Lower lobe of right lung (tissue), 2 donors: ENCODE data around the gene GXYLT2. TPM values are rescaled to one million over a fixed set of nuclear protein-coding genes. Genes with fewer than 3 reads are reported as not detected.

Experiments used
- ATAC-seq, 2 donors: fragments of 200-7000 bp; cut with Tn5 transposase; one replicate each; pipeline ENCODE4 v1.9.1; 2020 to 2022; ENCODE audit warnings: mild to moderate bottlenecking in 2 of 2, moderate library complexity in 2 of 2
- DNase-seq: peaks from one replicate; pipeline ENCODE4 v3.0.0-alpha.2; 2020
- H3K27ac ChIP-seq: fragments of 200-600 bp; one replicate; pipeline ENCODE4 v1.8.0; 2022
- H3K27me3 ChIP-seq: fragments of 200-600 bp; one replicate; pipeline ENCODE4 v1.8.0; 2022; ENCODE audit warnings: low read depth
- H3K36me3 ChIP-seq: fragments of 200-600 bp; one replicate; pipeline ENCODE4 v1.8.0; 2022; ENCODE audit warnings: mild to moderate bottlenecking
- H3K4me1 ChIP-seq: fragments of 200-600 bp; one replicate; pipeline ENCODE4 v1.8.0; 2022
- H3K4me3 ChIP-seq: fragments of 200-600 bp; one replicate; pipeline ENCODE4 v1.8.0; 2022; ENCODE audit warnings: mild to moderate bottlenecking
- H3K9me3 ChIP-seq: fragments of 200-600 bp; one replicate; pipeline ENCODE4 v1.8.0; 2022
- intact Hi-C: fragments of 100-400 bp; cut with DNase I; formaldehyde crosslinking; loops from one replicate; pipeline ENCODE4 v1.11.0; 2022
- total RNA-seq: library from RNA; stranded (reverse); fragmentation: NEBNext Ultra II Directional; extraction: Animal tissue kit (Norgen Biotek cat#: 25700); gene quantifications from one replicate; pipeline ENCODE4 v1.2.1, GENCODE V29; 2021
- TF ChIP-seq, protein P1 (sequence below): fragments of 200-600 bp; IDR thresholded peaks from one replicate; pipeline ENCODE4 v1.8.0; 2022; ENCODE audit warnings: antibody characterized with exemption, mild to moderate bottlenecking
- donor health status: DM: no; HTN: yes; CAD: no; lungs with severe emphysema.

GXYLT2 gene
- total RNA-seq, 1 donor from 2014 or later, result 6.7 TPM

DNA sequence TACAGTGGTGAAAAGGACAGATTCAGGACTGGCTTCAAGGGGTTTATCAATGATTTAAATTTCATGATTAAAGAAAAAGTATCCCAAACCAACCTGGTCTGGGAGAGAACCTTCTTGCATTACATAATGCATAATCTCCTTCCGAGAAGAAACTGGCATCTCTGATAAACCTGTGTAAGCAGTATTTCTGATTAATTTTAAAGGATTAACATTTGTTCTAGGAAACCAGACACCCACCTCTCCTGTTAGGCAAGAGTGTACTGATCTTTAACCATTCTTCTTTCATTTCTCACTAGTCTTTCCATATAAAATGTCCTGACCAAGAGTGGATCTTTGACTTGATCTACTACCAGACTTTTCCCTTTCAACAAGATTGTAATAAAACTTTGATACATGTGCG lies 85.9 kb downstream of the GXYLT2 start:
- no peak for DNase-seq
- no peak for ATAC-seq
- H3K36me3 ChIP-seq, result no peaks in the 10 kb centered on the region
- TF ChIP-seq, protein P1, sequence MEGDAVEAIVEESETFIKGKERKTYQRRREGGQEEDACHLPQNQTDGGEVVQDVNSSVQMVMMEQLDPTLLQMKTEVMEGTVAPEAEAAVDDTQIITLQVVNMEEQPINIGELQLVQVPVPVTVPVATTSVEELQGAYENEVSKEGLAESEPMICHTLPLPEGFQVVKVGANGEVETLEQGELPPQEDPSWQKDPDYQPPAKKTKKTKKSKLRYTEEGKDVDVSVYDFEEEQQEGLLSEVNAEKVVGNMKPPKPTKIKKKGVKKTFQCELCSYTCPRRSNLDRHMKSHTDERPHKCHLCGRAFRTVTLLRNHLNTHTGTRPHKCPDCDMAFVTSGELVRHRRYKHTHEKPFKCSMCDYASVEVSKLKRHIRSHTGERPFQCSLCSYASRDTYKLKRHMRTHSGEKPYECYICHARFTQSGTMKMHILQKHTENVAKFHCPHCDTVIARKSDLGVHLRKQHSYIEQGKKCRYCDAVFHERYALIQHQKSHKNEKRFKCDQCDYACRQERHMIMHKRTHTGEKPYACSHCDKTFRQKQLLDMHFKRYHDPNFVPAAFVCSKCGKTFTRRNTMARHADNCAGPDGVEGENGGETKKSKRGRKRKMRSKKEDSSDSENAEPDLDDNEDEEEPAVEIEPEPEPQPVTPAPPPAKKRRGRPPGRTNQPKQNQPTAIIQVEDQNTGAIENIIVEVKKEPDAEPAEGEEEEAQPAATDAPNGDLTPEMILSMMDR, result no peak
- H3K9me3 ChIP-seq, result no peaks in the 10 kb centered on the region
- no peaks in the 10 kb centered on the region for H3K4me1 ChIP-seq
- H3K27me3 ChIP-seq, result no peaks in the 10 kb centered on the region
- H3K27ac ChIP-seq, result no peak overlapping the region
- no peak overlapping the region for H3K4me3 ChIP-seq
- intact Hi-C loops, result no loop called here

DNA sequence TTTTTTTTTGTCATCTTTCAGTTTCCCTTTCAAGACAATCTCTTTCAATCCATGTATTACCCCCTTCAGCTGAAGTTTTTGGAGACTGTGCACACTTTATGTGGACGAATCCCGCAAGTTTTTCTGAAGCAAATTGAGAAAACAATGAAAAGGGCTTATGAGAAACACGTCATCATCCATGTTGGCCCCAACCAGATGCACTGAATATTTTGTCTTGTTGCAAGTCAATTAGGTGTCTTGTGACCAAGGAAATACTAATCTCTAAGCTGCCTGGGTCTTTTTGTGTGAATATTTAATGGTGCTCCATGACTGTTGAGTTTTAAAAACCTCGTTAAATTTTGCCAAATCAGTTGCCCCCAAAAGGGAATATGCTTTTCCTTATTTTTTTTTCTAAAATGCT lies 87.1 kb downstream of the GXYLT2 start:
- Histone ChIP-seq H3K27me3 (no peaks in the 10 kb centered on the region), H3K36me3 (no peaks in the 10 kb centered on the region), H3K9me3 (no peaks in the 10 kb centered on the region), H3K4me1 (no peaks in the 10 kb centered on the region), H3K4me3 (no peak overlapping the region), H3K27ac (no peak overlapping the region)
- intact Hi-C loops, result no loop called here
- TF ChIP-seq, protein P1, result no peak
- ATAC-seq, result no peak
- no peak for DNase-seq

DNA sequence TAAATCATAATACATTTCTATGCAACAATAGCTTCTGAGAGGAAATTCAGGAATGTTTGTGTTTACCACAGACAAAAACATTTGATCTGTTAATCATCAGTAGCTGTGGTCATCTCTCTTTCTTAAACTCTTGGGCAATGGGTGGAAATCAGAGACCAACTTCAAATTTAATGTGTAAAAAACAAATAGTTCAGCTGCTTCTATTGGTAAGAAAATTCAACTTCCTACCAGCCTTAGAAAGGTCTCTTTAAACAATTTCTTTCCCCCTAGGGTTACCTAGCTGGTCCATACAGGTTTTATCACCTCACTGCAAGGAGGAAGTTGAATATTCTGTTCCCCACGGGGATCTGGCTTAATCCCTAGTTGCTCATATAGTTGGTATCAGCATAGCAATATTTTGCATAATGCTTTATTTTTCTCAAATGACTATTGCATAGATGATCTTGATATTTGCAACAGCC lies 88.5 kb downstream of the GXYLT2 start:
- intact Hi-C loops, result no loop called here
- Histone ChIP-seq H3K27me3 (no peaks in the 10 kb centered on the region), H3K4me1 (no peaks in the 10 kb centered on the region), H3K9me3 (no peaks in the 10 kb centered on the region), H3K4me3 (no peak overlapping the region), H3K27ac (no peak overlapping the region), H3K36me3 (no peaks in the 10 kb centered on the region)
- TF ChIP-seq, protein P1, result no peak
- DNase-seq, result no peak
- no peak for ATAC-seq

DNA sequence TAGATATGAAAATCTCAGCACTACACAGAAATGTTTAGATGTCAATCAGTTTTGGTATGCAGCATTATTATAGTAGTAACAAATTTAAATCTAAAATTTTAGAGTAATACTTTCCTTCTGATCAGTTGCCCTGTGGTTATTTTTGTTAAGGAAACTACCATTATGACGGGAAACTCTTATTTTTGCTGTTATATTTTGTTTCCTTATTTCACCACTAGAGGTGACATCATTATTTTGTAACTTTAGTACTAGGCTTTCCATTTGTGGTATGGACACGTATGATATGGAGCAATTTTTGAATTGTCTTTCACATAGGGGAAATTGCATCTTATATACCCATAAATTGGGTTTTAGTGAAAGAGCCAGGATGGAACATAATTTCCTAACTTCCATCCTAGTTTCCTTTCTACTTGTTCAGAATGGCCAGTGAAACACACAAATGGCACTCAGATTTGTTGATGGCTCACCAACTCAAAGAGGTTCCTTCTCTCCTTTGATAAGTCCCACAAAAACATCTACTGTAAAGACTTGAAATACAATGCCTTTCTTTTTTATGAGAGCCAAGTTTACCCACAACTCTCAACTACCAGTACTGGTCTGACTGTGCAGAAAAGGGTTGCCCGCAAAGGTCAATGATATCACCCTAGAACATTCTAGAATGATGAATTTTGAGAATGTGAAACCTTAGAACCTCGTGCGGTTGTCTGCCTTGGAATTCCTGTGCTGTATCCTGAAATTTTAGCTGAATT lies 89.4 kb downstream of the GXYLT2 start:
- intact Hi-C loops, result no loop called here
- Histone ChIP-seq H3K27me3 (no peaks in the 10 kb centered on the region), H3K27ac (no peak overlapping the region), H3K36me3 (no peaks in the 10 kb centered on the region), H3K4me1 (no peaks in the 10 kb centered on the region), H3K4me3 (no peak overlapping the region), H3K9me3 (no peaks in the 10 kb centered on the region)
- ATAC-seq, result peak; percentile 15 to 29
- no peak for DNase-seq
- TF ChIP-seq, protein P1, result no peak

DNA sequence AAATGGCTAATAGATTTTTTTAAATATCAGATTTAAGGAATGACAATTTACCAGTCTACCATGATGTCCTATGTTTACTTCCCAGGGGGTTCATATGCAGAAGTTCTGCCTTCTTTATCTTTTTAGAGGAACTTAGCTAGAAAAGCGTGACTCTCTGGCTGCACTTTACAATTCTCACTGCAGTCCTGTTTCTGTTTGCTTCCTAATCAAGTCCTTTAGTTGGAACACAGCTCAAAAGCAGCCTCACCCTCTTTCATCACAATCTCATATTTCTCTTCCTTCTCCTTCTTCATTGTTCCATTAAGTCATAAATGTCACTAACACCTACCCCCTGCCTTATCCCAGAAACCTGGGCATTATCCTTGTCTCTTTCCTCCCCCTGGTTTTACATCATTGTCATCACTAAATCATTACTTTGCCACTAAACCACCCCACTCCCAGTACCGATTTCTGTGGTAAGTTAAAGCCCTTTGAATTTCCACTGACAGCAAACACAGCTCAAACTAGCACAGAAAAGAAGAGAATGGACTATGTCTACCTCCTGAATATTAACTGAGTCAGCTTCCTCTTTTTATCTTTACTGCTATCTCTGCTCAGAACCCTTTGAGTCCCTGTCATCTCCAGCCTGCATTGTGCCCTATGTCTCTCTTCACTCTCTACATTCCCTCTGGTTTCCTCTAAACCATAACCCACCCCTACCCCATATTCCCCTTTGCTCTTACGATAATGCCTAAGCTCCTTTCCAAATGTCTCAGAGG lies 94.9 kb downstream of the GXYLT2 start:
- DNase-seq (no peak), ATAC-seq (no peak)
- Histone ChIP-seq H3K27ac (no peak overlapping the region), H3K4me3 (no peak overlapping the region), H3K36me3 (no peaks in the 10 kb centered on the region), H3K27me3 (no peaks in the 10 kb centered on the region), H3K9me3 (peaks cover 9% of the 10 kb centered on the region), H3K4me1 (no peaks in the 10 kb centered on the region)
- intact Hi-C loops, result no loop called here
- TF ChIP-seq, protein P1, result no peak
